Skeletal muscle satellite cell (primary cell): Measurements from ENCODE around the gene PRM1.
"Not testable (repeated sequence)": the region's sequence is repeated elsewhere in the genome, so short reads cannot be mapped to it uniquely, and the experiment has no call there.

Experiments used
- H3K27me3 ChIP-seq: 2 replicates; pipeline ENCODE4 v1.7.0; 2013; ENCODE audit warnings: low read length; ENCODE audit not compliant: control insufficient read depth, insufficient read depth
- H3K36me3 ChIP-seq: 2 replicates; pipeline ENCODE4 v1.7.0; 2013; ENCODE audit warnings: mild to moderate bottlenecking, control low read depth, low read length; ENCODE audit not compliant: insufficient read depth
- H3K4me1 ChIP-seq: 2 replicates; pipeline ENCODE4 v1.7.0; 2013; ENCODE audit warnings: low read length; ENCODE audit not compliant: control insufficient read depth, insufficient read depth
- H3K4me2 ChIP-seq: 2 replicates; pipeline ENCODE4 v1.7.0; 2013; ENCODE audit warnings: mild to moderate bottlenecking, low read length
- H3K4me3 ChIP-seq: 2 replicates; pipeline ENCODE4 v1.7.0; 2013; ENCODE audit warnings: low read length
- H3K9ac ChIP-seq: 2 replicates; pipeline ENCODE4 v1.7.0; 2013; ENCODE audit warnings: mild to moderate bottlenecking, low read depth, low read length, moderate library complexity
- H3K9me3 ChIP-seq: replicated peaks from 2 replicates; pipeline ENCODE4 v1.7.0; 2013; ENCODE audit warnings: mild to moderate bottlenecking, control low read depth, low read length

The PRM1 gene

DNA sequence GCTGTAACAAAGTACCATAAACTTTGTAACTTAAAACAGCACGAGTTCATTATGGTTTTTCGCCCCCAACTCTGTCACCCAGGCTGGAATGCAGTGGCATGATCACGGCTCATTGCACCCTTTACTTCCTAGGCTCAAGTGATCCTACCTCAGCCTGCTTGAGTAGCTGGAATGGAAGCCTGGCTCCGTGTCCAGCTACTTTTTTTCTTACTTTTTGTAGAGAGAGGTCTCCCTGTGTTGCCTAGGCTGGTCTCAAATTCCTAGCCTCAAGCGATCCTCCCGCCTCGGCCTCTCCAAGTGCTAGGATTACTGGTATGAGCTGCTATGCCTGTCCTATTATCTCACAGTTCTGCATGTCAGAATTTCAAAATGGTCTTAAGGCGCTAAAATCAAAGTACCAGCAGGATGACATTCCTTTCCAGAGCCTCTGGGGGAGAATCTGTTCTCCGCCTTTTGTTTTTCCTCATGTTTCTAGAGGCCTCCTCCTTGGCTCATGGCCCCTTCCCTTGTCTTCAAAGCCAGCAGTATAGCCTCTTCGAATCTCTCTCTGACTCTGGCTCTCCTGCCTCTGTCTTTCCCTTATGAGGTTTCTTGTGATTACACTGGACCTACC, 10.1 kb upstream of the PRM1 start:
- Histone ChIP-seq H3K4me1 (no peaks in the 10 kb centered on the region), H3K4me2 (no peak overlapping the region), H3K36me3 (no peaks in the 10 kb centered on the region), H3K27me3 (peaks cover 56% of the 10 kb centered on the region), H3K4me3 (no peak overlapping the region), H3K9me3 (no peaks in the 10 kb centered on the region), H3K9ac (no peak overlapping the region)

DNA sequence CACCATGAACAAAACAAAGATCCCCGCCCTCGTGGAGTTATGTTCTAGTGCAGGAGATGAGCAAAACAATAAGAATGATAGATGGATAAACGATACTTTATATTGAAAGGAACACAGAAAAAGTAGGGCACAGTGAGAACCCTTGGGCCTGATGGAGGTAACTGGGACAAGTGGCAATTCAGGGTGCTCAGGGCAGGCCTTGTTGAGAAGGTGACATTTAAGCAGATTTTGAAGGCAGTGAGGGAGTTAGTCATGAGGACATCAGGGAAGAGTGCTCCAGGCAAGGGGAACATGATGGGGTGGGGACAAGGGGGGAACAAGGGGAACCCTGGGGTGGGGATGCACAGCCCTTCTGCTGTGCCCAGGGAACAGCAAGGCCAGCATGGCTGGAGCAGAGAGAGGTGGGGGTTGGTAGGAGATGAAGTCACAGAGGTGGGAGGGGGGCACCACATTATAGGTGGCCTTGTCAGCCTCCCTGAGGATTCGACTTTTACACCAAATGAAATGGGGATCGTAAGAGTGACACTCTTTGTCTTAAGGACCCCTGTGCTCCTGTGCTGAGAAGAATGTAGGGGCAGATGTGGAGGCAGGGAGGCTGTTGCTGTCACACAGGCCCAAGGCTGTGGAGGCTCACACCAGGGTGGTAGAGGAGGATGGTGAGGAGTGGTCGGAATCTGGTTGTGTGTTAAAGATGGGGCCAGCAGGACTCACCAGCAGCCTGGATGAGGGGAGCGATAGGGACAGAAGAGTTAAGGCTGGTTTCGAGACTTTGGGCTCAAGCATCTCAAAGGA, 9.2 kb upstream of the PRM1 start:
- Histone ChIP-seq H3K36me3 (no peaks in the 10 kb centered on the region), H3K4me1 (no peaks in the 10 kb centered on the region), H3K9ac (no peak overlapping the region), H3K9me3 (no peaks in the 10 kb centered on the region), H3K4me2 (no peak overlapping the region), H3K27me3 (peaks cover 65% of the 10 kb centered on the region), H3K4me3 (no peak overlapping the region)

DNA sequence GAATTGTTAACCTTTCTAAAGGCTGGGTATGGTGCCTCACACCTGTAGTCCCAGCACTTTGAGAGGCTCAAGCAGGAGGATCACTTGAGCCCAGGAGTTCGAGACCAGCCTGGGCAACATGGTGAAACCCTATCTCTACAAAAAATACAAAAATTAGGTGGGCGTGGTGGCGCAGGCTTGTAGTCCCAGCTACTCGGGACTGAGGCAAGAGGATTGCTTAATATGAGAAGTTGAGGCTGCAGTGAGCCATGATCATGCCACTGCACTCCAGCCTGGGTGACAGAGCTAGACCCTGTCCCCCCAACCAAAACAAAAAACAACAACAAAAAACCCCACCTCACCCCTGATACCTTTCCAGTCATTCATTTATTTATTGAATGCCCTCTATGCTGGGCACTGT, 8.6 kb upstream of the PRM1 start:
- H3K4me3 ChIP-seq, H3K9ac ChIP-seq, H3K36me3 ChIP-seq, H3K9me3 ChIP-seq, H3K4me1 ChIP-seq, H3K4me2 ChIP-seq: not testable (repeated sequence)
- peaks cover 71% of the 10 kb centered on the region for H3K27me3 ChIP-seq

- Histone ChIP-seq H3K9me3 (no peaks in the 10 kb centered on the region), H3K4me2 (no peak overlapping the region), H3K4me3 (no peak overlapping the region), H3K9ac (no peak overlapping the region), H3K4me1 (no peaks in the 10 kb centered on the region), H3K27me3 (peaks cover 74% of the 10 kb centered on the region), H3K36me3 (no peaks in the 10 kb centered on the region)
These were observed 8.1 kb upstream of the PRM1 start for GRCh38 chr16:11289202-11289601.

DNA sequence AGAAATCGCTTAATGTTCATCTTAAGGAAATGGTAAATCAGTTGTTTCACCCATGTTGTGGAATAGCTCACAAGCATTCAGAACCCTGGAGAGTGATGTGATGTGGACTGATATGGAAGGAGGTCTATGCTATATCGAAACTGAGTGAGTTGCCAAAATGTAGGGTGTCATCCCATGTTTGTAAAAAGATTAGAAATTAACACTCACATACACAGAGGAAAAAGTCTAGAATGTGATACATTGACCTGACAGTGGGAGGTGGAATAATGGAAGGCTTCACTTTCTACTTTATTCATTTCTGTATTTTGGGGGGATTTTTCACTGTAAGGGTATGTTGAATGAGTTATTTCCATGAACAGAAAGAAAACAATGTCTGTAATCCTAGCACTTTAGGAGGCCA, 4.7 kb upstream of the PRM1 start:
- Histone ChIP-seq H3K27me3 (peaks cover 68% of the 10 kb centered on the region), H3K4me3 (no peak overlapping the region), H3K9ac (no peak overlapping the region), H3K4me1 (no peaks in the 10 kb centered on the region), H3K4me2 (no peak overlapping the region), H3K9me3 (no peaks in the 10 kb centered on the region), H3K36me3 (no peaks in the 10 kb centered on the region)

GRCh38 chr16:11283820-11284248, 2.7 kb upstream of the PRM1 start:
- Histone ChIP-seq H3K4me3 (no peak overlapping the region), H3K9me3 (no peaks in the 10 kb centered on the region), H3K4me1 (no peaks in the 10 kb centered on the region), H3K36me3 (no peaks in the 10 kb centered on the region), H3K27me3 (peaks cover 67% of the 10 kb centered on the region), H3K4me2 (no peak overlapping the region), H3K9ac (no peak overlapping the region)

DNA sequence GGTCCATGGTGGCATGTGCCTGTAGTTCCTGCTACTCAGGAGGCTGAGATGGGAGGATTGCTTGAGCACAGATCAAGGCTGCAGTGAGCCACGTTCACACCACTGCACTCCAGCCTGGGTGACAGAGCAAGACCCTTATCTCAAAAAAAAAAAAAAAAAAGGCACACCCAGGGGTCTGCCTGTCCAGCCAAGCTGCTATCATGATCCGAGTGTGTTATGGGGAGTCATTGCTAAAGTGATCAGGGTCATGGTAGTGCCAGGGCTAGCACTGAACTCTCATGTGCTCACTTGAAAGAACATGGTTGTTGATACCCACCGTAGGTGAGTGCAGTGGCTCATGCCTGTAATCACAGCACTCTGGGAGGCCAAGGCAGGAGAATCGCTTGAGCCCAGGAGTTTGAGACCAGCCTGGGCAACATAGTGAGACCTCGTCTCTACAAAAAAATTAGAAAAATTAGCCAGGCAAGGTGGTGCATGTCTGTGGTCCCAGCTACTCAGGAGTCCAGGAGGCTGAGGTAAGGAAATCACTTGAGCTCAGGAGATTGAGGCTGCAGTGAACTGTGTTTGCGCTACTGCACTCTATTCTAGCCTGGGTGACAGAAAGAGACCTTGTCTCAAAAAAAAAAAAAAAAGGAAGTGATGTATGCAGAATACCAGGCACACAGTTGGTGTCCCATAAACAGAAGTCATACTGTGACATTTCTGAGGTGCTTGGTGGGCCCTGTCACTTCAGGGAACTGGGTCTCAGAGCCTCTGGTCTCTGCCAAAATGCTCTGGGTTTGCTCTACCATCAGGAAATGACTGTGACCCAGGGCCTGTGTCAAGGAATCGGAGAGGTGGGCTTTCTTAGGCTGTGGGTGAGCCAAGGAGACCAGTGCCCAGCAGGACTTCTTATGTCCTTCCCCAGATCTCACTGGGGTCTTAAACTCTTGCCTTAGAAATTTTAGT, 2.2 kb downstream of the PRM1 start:
- Histone ChIP-seq H3K4me3 (no peak overlapping the region), H3K27me3 (peaks cover 53% of the 10 kb centered on the region), H3K36me3 (no peaks in the 10 kb centered on the region), H3K4me2 (no peak overlapping the region), H3K9me3 (no peaks in the 10 kb centered on the region), H3K9ac (no peak overlapping the region), H3K4me1 (no peaks in the 10 kb centered on the region)

DNA sequence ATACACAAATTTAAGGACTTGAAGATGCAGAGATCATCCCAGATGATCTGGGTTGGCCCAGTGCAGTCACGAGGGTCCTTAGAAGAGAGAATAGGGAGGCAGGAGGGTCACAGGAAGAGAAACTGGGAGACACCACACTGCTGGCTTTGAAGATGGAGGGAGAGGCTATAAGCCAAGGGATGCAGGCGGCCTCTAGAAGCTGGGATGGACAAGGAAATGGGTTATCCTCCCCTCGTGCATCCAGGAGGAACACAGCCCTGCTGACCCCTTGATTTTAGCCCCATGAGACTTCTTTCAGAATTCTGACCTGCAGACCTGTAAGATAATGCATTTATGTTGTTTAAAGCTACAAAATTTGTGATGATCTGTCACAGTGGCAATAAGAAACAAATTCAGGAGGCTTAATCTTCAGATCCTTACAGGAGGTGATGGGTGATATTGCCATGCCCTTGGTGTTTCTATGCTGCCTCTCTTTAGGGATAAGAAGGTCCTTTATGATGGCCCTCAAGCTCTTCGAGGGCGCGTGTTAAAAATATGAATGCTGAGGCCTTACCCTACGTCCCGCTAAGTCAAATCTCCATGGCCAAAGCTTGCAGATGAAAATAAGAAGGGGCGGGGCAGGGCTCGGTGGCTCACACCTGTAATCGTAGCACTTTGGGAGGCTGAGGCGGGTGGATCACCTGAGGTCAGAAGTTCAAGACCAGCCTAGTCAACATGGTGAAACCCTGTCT, 3.4 kb downstream of the PRM1 start:
- no peaks in the 10 kb centered on the region for H3K4me1 ChIP-seq
- no peak overlapping the region for H3K4me2 ChIP-seq
- H3K9ac ChIP-seq = no peak overlapping the region
- no peak overlapping the region for H3K4me3 ChIP-seq
- H3K27me3 ChIP-seq = peaks cover 44% of the 10 kb centered on the region
- H3K36me3 ChIP-seq = no peaks in the 10 kb centered on the region
- no peaks in the 10 kb centered on the region for H3K9me3 ChIP-seq

- no peaks in the 10 kb centered on the region for H3K4me1 ChIP-seq
These were observed 4.1 kb downstream of the PRM1 start for GRCh38 chr16:11276896-11277593.

GRCh38 chr16:11276143-11276895, 4.8 kb downstream of the PRM1 start, which contains the start of gene PRM2:
TSS of gene PRM2 (minus strand) at chr16:11276480. CDS start at chr16:11276370, 110 bp downstream.
- Histone ChIP-seq H3K4me1 (no peaks in the 10 kb centered on the region), H3K27me3 (peaks cover 44% of the 10 kb centered on the region), H3K9ac (no peak within 1 kb of the TSS), H3K4me3 (no peak within 1 kb of the TSS), H3K4me2 (no peak within 1 kb of the TSS), H3K36me3 (no peaks in the 10 kb centered on the region), H3K9me3 (no peaks in the 10 kb centered on the region)

More at GRCh38 chr16:11276896-11277593, 4.1 kb downstream of the PRM1 start:
- Histone ChIP-seq H3K27me3 (peaks cover 40% of the 10 kb centered on the region), H3K9ac (no peak overlapping the region), H3K4me2 (no peak overlapping the region), H3K9me3 (no peaks in the 10 kb centered on the region), H3K36me3 (no peaks in the 10 kb centered on the region), H3K4me3 (no peak overlapping the region)
